HepG2 (cell line): ENCODE results near the gene BRD2. TPM values are rescaled to one million over a fixed set of nuclear protein-coding genes. Genes with fewer than 3 reads are reported as not detected.

ENCODE experiments used
- AKNA ChIP-seq: sonication (generic); formaldehyde crosslinking; IDR thresholded peaks from 2 replicates; pipeline ENCODE4 v1.4.0; 2020; ENCODE audit warnings: missing genetic modification reagents, borderline replicate concordance
- ELF1 ChIP-seq: sonication (generic); formaldehyde crosslinking; IDR thresholded peaks from 2 replicates; pipeline ENCODE4 v1.4.0; 2020; ENCODE audit warnings: missing genetic modification reagents
- NCOA2 ChIP-seq: sonication (generic); formaldehyde crosslinking; IDR thresholded peaks from 2 replicates; pipeline ENCODE4 v1.8.0; 2022; ENCODE audit warnings: inconsistent platforms
- RXRB ChIP-seq: IDR thresholded peaks from 2 replicates; pipeline ENCODE4 v1.6.1; 2016; ENCODE audit warnings: borderline replicate concordance, missing genetic modification reagents, missing compliant biosample characterization
- SMARCC2 ChIP-seq: fragments of 450-650 bp; IDR thresholded peaks from 2 replicates; pipeline ENCODE4 v1.6.1; 2017; ENCODE audit warnings: antibody characterized with exemption, mild to moderate bottlenecking
- SNAPC2 ChIP-seq: sonication (generic); formaldehyde crosslinking; IDR thresholded peaks from 2 replicates; pipeline ENCODE4 v1.8.1; 2022; ENCODE audit warnings: mild to moderate bottlenecking, missing genetic modification reagents
- SOX5 ChIP-seq: IDR thresholded peaks from 2 replicates; pipeline ENCODE4 v1.6.1; 2016; ENCODE audit warnings: borderline replicate concordance
- SOX6 ChIP-seq, 2 experiments: fragments of 450-650 bp in 1 of 2; sonication (generic) in 1 of 2; formaldehyde crosslinking in 1 of 2; IDR thresholded peaks; 2 replicates each; pipeline versions ENCODE4 v1.4.0 to v1.6.1; 2017 to 2020; ENCODE audit warnings: antibody characterized with exemption in 1 of 2, mild to moderate bottlenecking in 1 of 2, missing genetic modification reagents in 1 of 2
- TRIM24 ChIP-seq: sonication (generic); formaldehyde crosslinking; IDR thresholded peaks from 2 replicates; pipeline ENCODE4 v1.8.0; 2022; ENCODE audit warnings: mild to moderate bottlenecking, missing genetic modification reagents
- ZBTB1 ChIP-seq: sonication (generic); formaldehyde crosslinking; IDR thresholded peaks from 2 replicates; pipeline ENCODE4 v1.4.0; 2020; ENCODE audit warnings: missing genetic modification reagents, borderline replicate concordance
- ZNF556 ChIP-seq: sonication (generic); formaldehyde crosslinking; IDR thresholded peaks from 2 replicates; pipeline ENCODE4 v1.4.0; 2020; ENCODE audit warnings: mild to moderate bottlenecking, missing genetic modification reagents, borderline replicate concordance
- ZNF761 ChIP-seq: sonication (generic); formaldehyde crosslinking; conservative IDR thresholded peaks from 2 replicates; pipeline ENCODE4 v1.4.0; 2020; ENCODE audit warnings: mild to moderate bottlenecking, missing genetic modification reagents
- polyA plus RNA-seq, 8 experiments: library from polyadenylated mRNA; depleted of rRNA in 3 of 8; stranded (reverse) in 7 of 8; unstranded in 1 of 8; fragments of >200 nt; fragmentation: Illumina TruSeq in 4 of 8; extraction: Trizol in 4 of 8; gene quantifications; 2 replicates each; pipeline versions ENCODE4 v1.2.1 to v1.2.3, GENCODE V29; 2011 to 2016; ENCODE audit warnings: low read depth in 4 of 8, missing spikeins in 1 of 8, mixed read lengths in 1 of 8; ENCODE audit not compliant: insufficient read depth in 1 of 8
- total RNA-seq, 5 experiments: library from RNA; depleted of rRNA; stranded (reverse); fragments of >200 nt; fragmentation: Illumina TruSeq; extraction: Trizol; gene quantifications; 2 replicates each; pipeline ENCODE4 v1.2.3, GENCODE V29; 2016; ENCODE audit warnings: low read depth in 1 of 5
- TF ChIP-seq, protein P1 (sequence below): sonication (generic); formaldehyde crosslinking; IDR thresholded peaks from 2 replicates; pipeline ENCODE4 v1.5.1; 2020; ENCODE audit warnings: mild to moderate bottlenecking, missing genetic modification reagents
- TF ChIP-seq, protein P2 (sequence below): IDR thresholded peaks from 2 replicates; pipeline ENCODE4 v1.6.1; 2016; ENCODE audit warnings: low read depth, borderline replicate concordance
- TF ChIP-seq, protein P3 (sequence below): sonication (generic); formaldehyde crosslinking; IDR thresholded peaks from 2 replicates; pipeline ENCODE4 v1.4.0; 2020; ENCODE audit warnings: missing genetic modification reagents

Gene BRD2
- total and polyA plus RNA-seq, 2 of the 13 experiments (the other 11 are each of a cell fraction or from before 2014, with no cell fraction given), result 143 to 202 TPM

DNA sequence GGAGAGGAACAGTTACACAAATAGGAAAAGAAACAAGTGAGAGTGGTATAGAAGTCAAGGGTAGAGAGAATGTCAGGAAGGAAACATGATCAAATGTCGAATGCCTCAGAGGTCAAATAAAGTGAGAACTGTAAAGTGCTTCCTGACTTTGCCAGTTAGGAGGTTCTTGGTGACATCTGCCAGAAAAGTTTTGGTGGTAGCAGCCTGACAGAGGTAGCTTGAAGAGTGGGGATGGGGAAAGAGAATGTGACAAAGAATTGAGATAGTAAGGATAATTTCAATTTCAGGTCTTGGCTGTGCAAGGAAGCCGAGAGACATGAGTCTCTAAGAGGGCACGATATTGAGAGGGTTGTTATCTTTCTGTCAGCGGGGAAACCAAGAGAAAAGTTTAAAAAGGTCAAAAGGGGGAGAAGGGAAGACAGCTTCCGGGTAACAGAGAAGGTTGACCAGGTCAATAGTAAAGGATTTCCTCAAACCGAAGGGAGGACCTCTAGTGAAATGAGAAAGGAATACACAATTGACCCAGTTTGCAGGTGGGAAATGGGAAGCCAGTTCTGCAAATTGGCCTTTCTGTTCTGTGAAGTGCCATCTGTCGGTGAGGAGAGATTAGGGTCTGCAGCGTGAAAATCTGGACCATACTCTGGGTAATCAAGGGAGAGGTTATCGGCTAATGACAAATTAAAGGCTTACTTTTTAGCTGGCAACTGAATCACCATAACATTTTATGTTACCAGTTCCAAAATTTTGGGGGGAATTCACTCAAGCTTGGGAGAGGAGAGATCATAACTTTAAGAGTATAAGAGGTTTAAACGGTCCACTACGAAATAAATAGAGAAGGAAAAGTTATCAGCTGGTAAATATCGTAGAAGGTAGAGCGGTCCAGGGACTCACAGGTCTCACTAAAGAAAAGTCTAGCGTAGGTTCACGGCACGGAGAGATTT lies 973 bp upstream of the BRD2 start (continued):
- TF ChIP-seq ZNF761 (CRISPR knock-in tag) (no peak), SOX6 (IDR thresholded peaks at IDR 0.05) (no peak), SOX6 (CRISPR knock-in tag; IDR thresholded peaks at IDR 0.05) (peak; percentile 39; the same call in 1 of the 2 replicates), ZNF556 (no peak; the same call in 1 of the 2 replicates), SOX5 (CRISPR knock-in tag) (peak; percentile 38; the same call in 1 of the 2 replicates), RXRB (CRISPR knock-in tag) (peak; percentile 28; the same call in 1 of the 2 replicates), ELF1 (peak; percentile 81), ZBTB1 (no peak), SNAPC2 (CRISPR knock-in tag) (no peak), AKNA (CRISPR knock-in tag) (no peak), SMARCC2 (no peak), NCOA2 (CRISPR knock-in tag) (no peak), TRIM24 (CRISPR knock-in tag) (no peak)
- TF ChIP-seq, protein P1, sequence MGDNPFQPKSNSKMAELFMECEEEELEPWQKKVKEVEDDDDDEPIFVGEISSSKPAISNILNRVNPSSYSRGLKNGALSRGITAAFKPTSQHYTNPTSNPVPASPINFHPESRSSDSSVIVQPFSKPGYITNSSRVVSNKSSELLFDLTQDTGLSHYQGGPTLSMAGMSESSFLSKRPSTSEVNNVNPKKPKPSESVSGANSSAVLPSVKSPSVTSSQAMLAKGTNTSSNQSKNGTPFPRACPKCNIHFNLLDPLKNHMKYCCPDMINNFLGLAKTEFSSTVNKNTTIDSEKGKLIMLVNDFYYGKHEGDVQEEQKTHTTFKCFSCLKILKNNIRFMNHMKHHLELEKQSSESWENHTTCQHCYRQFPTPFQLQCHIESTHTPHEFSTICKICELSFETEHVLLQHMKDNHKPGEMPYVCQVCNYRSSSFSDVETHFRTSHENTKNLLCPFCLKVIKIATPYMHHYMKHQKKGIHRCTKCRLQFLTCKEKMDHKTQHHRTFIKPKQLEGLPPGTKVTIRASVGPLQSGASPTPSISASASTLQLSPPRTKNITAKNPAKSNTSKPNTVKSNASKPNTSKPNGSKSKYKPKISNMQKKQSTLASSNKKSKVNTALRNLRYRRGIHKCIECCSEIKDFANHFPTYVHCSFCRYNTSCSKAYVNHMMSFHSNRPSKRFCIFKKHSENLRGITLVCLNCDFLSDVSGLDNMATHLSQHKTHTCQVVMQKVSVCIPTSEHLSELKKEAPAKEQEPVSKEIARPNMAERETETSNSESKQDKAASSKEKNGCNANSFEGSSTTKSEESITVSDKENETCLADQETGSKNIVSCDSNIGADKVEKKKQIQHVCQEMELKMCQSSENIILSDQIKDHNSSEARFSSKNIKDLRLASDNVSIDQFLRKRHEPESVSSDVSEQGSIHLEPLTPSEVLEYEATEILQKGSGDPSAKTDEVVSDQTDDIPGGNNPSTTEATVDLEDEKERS (CRISPR knock-in tag), result no peak
- TF ChIP-seq, protein P2, sequence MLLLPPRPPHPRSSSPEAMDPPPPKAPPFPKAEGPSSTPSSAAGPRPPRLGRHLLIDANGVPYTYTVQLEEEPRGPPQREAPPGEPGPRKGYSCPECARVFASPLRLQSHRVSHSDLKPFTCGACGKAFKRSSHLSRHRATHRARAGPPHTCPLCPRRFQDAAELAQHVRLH (CRISPR knock-in tag), result 0 out of 2 replicates have a peak, but pooled peaks have one; percentile 15
- TF ChIP-seq, protein P3, sequence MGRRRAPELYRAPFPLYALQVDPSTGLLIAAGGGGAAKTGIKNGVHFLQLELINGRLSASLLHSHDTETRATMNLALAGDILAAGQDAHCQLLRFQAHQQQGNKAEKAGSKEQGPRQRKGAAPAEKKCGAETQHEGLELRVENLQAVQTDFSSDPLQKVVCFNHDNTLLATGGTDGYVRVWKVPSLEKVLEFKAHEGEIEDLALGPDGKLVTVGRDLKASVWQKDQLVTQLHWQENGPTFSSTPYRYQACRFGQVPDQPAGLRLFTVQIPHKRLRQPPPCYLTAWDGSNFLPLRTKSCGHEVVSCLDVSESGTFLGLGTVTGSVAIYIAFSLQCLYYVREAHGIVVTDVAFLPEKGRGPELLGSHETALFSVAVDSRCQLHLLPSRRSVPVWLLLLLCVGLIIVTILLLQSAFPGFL (CRISPR knock-in tag), result no peak
